Mucosa of descending colon (tissue), 3 donors: Measurements from ENCODE around the gene TBRG1. TPM values are rescaled to one million over a fixed set of nuclear protein-coding genes. Genes with fewer than 3 reads are reported as not detected.

Source experiments
- total RNA-seq, 3 donors: library from RNA; stranded (reverse); fragmentation: NEBNext Ultra II Directional in 2 of 3; extraction: Animal tissue kit (Norgen Biotek cat#: 25700) in 2 of 3; gene quantifications; one replicate each; pipeline versions ENCODE4 v1.2.1 to v1.2.4, GENCODE V29; 2021 to 2023
- donor health status: DM: no; HTN: no; CAD: no; lungs with moderate emphysema.
- donor health status: DM: no; HTN: no; CAD: no.
- donor health status: DM: no; HTN: yes; CAD: no.

Gene TBRG1
- total RNA-seq, 3 donors from 2014 or later, result 26.6 to 45.8 (median 41.8) TPM

Other genes with a start within 250 kb of the TBRG1 start
- not detected for gene OR8B2, start 238.4 kb upstream of the TBRG1 start, total RNA-seq
- gene OR8B3, start 223.8 kb upstream of the TBRG1 start, total RNA-seq, result not detected
- not detected for gene OR8B4, start 198.0 kb upstream of the TBRG1 start, total RNA-seq
- not detected for gene OR8B8, start 177.2 kb upstream of the TBRG1 start, total RNA-seq
- not detected for gene OR8B12, start 79.2 kb upstream of the TBRG1 start, total RNA-seq
- gene OR8A1, start 52.9 kb upstream of the TBRG1 start, total RNA-seq, result not detected
- not detected for gene PANX3, start 11.4 kb upstream of the TBRG1 start, total RNA-seq
- gene SIAE, start 50.9 kb downstream of the TBRG1 start, total RNA-seq, result 100 to 1,000 TPM in 2 of 3 donors, 10 to 100 TPM in 1; 81.7 to 232 (median 147) TPM
- gene SPA17, start 51.0 kb downstream of the TBRG1 start, total RNA-seq, result 1 to 10 TPM; 4.6 to 6.9 (median 5.8) TPM
- gene NRGN, start 117.1 kb downstream of the TBRG1 start, total RNA-seq, result 1 to 10 TPM; 1.7 to 5.3 (median 2.0) TPM
- gene VSIG2, start 129.4 kb downstream of the TBRG1 start, total RNA-seq, result 100 to 1,000 TPM in 2 of 3 donors, 10 to 100 TPM in 1; 78.6 to 268 (median 126) TPM
- gene ESAM, start 139.4 kb downstream of the TBRG1 start, total RNA-seq, result 10 to 100 TPM in 1 of 3 donors, 1 to 10 TPM in 2; 7.7 to 11.5 (median 8.4) TPM
- 10 to 100 TPM in 1 of 3 donors, 1 to 10 TPM in 2; 7.2 to 13.6 (median 8.4) TPM for gene MSANTD2, start 177.5 kb downstream of the TBRG1 start, total RNA-seq
- gene ROBO3, start 242.6 kb downstream of the TBRG1 start, total RNA-seq, result 10 to 100 TPM in 1 of 3 donors, 1 to 10 TPM in 2; 4.0 to 10.3 (median 8.5) TPM